ENCODE measurements around the gene DAZAP1.

The DAZAP1 gene

GRCh38 chr19:1410136-1410786, 2.9 kb downstream of the DAZAP1 start:
- Histone ChIP-seq H3K9ac (ENCODE audit: low read depth, low read length, poor library complexity, severe bottlenecking) (peak overlapping the region; percentile 99), H3K4me3 (ENCODE audit: low read length, poor library complexity, severe bottlenecking) (peak overlapping the region; percentile 97)

GRCh38 chr19:1410789-1411188, 3.4 kb downstream of the DAZAP1 start:
- H3K9ac ChIP-seq (ENCODE audit: low read depth, low read length, poor library complexity, severe bottlenecking) = peak overlapping the region; percentile 99

More at GRCh38 chr19:1410136-1410786, 2.9 kb downstream of the DAZAP1 start:
- Histone ChIP-seq H3K27me3 (ENCODE audit: insufficient read depth, low read length, poor library complexity, severe bottlenecking) (peaks cover 6% of the 10 kb centered on the region), H3K79me2 (ENCODE audit: insufficient read depth, low read length) (peaks cover 77% of the 10 kb centered on the region), H3K36me3 (ENCODE audit: insufficient read depth, low read length) (peaks cover 19% of the 10 kb centered on the region; the same call in 1 of the 2 replicates), H3K4me1 (ENCODE audit: insufficient read depth, low read length, poor library complexity, severe bottlenecking) (peaks cover 37% of the 10 kb centered on the region), H3K9me2 (replicated peaks; ENCODE audit: low read depth, low read length) (no peaks in the 10 kb centered on the region), H3K9me3 (ENCODE audit: insufficient read depth, low read depth, low read length) (no peaks in the 10 kb centered on the region), H3K4me2 (ENCODE audit: low read depth, low read length, poor library complexity, severe bottlenecking) (peak overlapping the region; percentile 95), H3F3A (ENCODE audit: low read depth) (no peaks in the 10 kb centered on the region), H2AFZ (ENCODE audit: low read length) (no peak overlapping the region), H4K20me1 (ENCODE audit: insufficient read depth, low read length, poor library complexity, severe bottlenecking) (peaks cover 68% of the 10 kb centered on the region)
- TF ChIP-seq CTCF (conservative IDR thresholded peaks at IDR 0.05; ENCODE audit: low read length) (no peak), EZH2phosphoT487 (IDR thresholded peaks at IDR 0.05; ENCODE audit: borderline replicate concordance) (no peak)

GRCh38 chr19:1411255-1412191, 4.1 kb downstream of the DAZAP1 start:
- H3K36me3 ChIP-seq (ENCODE audit: insufficient read depth, low read length) = peaks cover 27% of the 10 kb centered on the region; the same call in 1 of the 2 replicates
- H2AFZ ChIP-seq (ENCODE audit: low read length) = no peak overlapping the region
- H3K4me3 ChIP-seq (ENCODE audit: low read length, poor library complexity, severe bottlenecking) = peak overlapping the region; percentile 97
- H3K9me2 ChIP-seq (replicated peaks; ENCODE audit: low read depth, low read length) = no peaks in the 10 kb centered on the region
- H3K4me2 ChIP-seq (ENCODE audit: low read depth, low read length, poor library complexity, severe bottlenecking) = peak overlapping the region; percentile 95
- H3K79me2 ChIP-seq (ENCODE audit: insufficient read depth, low read length) = peaks cover 89% of the 10 kb centered on the region
- no peaks in the 10 kb centered on the region for H3F3A ChIP-seq (ENCODE audit: low read depth)
- no peaks in the 10 kb centered on the region for H3K9me3 ChIP-seq (ENCODE audit: insufficient read depth, low read depth, low read length)
- H3K27me3 ChIP-seq (ENCODE audit: insufficient read depth, low read length, poor library complexity, severe bottlenecking) = peaks cover 6% of the 10 kb centered on the region
- H4K20me1 ChIP-seq (ENCODE audit: insufficient read depth, low read length, poor library complexity, severe bottlenecking) = peaks cover 81% of the 10 kb centered on the region
- no peak for TF ChIP-seq EZH2phosphoT487 (IDR thresholded peaks at IDR 0.05; ENCODE audit: borderline replicate concordance)
- no peak for TF ChIP-seq CTCF (conservative IDR thresholded peaks at IDR 0.05; ENCODE audit: low read length)
- H3K9ac ChIP-seq (ENCODE audit: low read depth, low read length, poor library complexity, severe bottlenecking) = peak overlapping the region; percentile 99
- H3K4me1 ChIP-seq (ENCODE audit: insufficient read depth, low read length, poor library complexity, severe bottlenecking) = peaks cover 33% of the 10 kb centered on the region

More at GRCh38 chr19:1410789-1411188, 3.4 kb downstream of the DAZAP1 start:
- Histone ChIP-seq H3K9me2 (replicated peaks; ENCODE audit: low read depth, low read length) (no peaks in the 10 kb centered on the region), H3F3A (ENCODE audit: low read depth) (no peaks in the 10 kb centered on the region), H2AFZ (ENCODE audit: low read length) (no peak overlapping the region), H3K9me3 (ENCODE audit: insufficient read depth, low read depth, low read length) (no peaks in the 10 kb centered on the region), H3K4me1 (ENCODE audit: insufficient read depth, low read length, poor library complexity, severe bottlenecking) (peaks cover 37% of the 10 kb centered on the region), H3K4me3 (ENCODE audit: low read length, poor library complexity, severe bottlenecking) (peak overlapping the region; percentile 97), H3K79me2 (ENCODE audit: insufficient read depth, low read length) (peaks cover 82% of the 10 kb centered on the region), H3K36me3 (ENCODE audit: insufficient read depth, low read length) (peaks cover 19% of the 10 kb centered on the region; the same call in 1 of the 2 replicates), H4K20me1 (ENCODE audit: insufficient read depth, low read length, poor library complexity, severe bottlenecking) (peaks cover 73% of the 10 kb centered on the region), H3K4me2 (ENCODE audit: low read depth, low read length, poor library complexity, severe bottlenecking) (peak overlapping the region; percentile 95), H3K27me3 (ENCODE audit: insufficient read depth, low read length, poor library complexity, severe bottlenecking) (peaks cover 6% of the 10 kb centered on the region)
- TF ChIP-seq EZH2phosphoT487 (IDR thresholded peaks at IDR 0.05; ENCODE audit: borderline replicate concordance) (no peak), CTCF (conservative IDR thresholded peaks at IDR 0.05; ENCODE audit: low read length) (no peak)

Data from Loucy (cell line).